Lower leg skin (tissue), 4 donors: ENCODE results near the gene STEAP2. TPM values are rescaled to one million over a fixed set of nuclear protein-coding genes. Genes with fewer than 3 reads are reported as not detected.

Experiments used
- DNase-seq, 2 donors: peaks; one replicate each; pipeline ENCODE4 v3.0.0-alpha.2; 2019; ENCODE audit warnings: low spot score in 2 of 2
- H3K4me3 ChIP-seq: fragments of 200-600 bp; sonication (generic); 2 replicates; pipeline ENCODE4 v1.5.1; 2017; ENCODE audit warnings: mild to moderate bottlenecking, low read depth; ENCODE audit not compliant: poor library complexity, severe bottlenecking
- POLR2A ChIP-seq, 2 donors: fragments of 450-650 bp; IDR thresholded peaks; one replicate each; pipeline ENCODE4 v1.6.1; 2016 to 2017; ENCODE audit warnings: antibody characterized with exemption in 2 of 2, mild to moderate bottlenecking in 1 of 2, moderate library complexity in 1 of 2
- WGBS, 2 donors: methylation state at CpG; one replicate each; pipeline ENCODE4 v1.1.5; 2018; 5-methylcytosine and 5-hydroxymethylcytosine counted together
- intact Hi-C: fragments of 100-400 bp; cut with DNase I; formaldehyde crosslinking; loops from one replicate; pipeline ENCODE4 v1.15.0; 2023; ENCODE audit warnings: low total_unique reads
- total RNA-seq, 4 donors: library from RNA; depleted of rRNA; stranded (reverse); fragments of >200 nt; gene quantifications; one replicate each; pipeline ENCODE4 v1.1.0, GENCODE V29; 2016
- TF ChIP-seq, protein P1 (sequence below), 3 donors: fragments of 450-650 bp; IDR thresholded peaks; one replicate each; pipeline ENCODE4 v1.5.1; 2016; ENCODE audit warnings: antibody characterized with exemption in 3 of 3, mild to moderate bottlenecking in 3 of 3, moderate library complexity in 2 of 3

Gene STEAP2
- total RNA-seq, 4 donors from 2014 or later, result 2.7 to 7.9 (median 5.3) TPM

DNA sequence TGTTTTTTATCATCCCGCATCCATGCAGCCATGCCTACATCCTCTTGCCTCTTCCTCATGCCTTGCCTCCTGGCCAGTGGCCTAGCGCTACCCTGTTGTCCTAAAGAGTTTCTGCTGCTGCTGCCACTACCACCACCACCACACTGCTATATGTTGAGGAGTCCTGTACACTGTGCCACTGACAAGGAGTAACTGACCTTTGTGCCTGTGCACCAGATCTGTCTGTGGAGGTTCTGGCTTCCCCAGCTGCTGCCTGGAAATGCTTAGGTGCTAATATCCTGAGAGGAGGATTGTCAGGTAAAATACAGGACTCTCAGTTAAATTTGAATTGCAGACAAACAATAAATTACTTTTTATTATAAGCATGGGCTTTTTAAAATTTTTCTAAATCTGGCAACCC, 26.5 kb downstream of the STEAP2 start:
- TF ChIP-seq POLR2A (IDR thresholded peaks at IDR 0.05), result no peak
- TF ChIP-seq, protein P1, sequence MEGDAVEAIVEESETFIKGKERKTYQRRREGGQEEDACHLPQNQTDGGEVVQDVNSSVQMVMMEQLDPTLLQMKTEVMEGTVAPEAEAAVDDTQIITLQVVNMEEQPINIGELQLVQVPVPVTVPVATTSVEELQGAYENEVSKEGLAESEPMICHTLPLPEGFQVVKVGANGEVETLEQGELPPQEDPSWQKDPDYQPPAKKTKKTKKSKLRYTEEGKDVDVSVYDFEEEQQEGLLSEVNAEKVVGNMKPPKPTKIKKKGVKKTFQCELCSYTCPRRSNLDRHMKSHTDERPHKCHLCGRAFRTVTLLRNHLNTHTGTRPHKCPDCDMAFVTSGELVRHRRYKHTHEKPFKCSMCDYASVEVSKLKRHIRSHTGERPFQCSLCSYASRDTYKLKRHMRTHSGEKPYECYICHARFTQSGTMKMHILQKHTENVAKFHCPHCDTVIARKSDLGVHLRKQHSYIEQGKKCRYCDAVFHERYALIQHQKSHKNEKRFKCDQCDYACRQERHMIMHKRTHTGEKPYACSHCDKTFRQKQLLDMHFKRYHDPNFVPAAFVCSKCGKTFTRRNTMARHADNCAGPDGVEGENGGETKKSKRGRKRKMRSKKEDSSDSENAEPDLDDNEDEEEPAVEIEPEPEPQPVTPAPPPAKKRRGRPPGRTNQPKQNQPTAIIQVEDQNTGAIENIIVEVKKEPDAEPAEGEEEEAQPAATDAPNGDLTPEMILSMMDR (IDR thresholded peaks at IDR 0.05), result no peak
- 97% methylated on average over 2 of the region's 2 CpGs for WGBS, 2 donors
- intact Hi-C loops, result no loop called here
- no peak overlapping the region for H3K4me3 ChIP-seq
- no peak for DNase-seq

DNA sequence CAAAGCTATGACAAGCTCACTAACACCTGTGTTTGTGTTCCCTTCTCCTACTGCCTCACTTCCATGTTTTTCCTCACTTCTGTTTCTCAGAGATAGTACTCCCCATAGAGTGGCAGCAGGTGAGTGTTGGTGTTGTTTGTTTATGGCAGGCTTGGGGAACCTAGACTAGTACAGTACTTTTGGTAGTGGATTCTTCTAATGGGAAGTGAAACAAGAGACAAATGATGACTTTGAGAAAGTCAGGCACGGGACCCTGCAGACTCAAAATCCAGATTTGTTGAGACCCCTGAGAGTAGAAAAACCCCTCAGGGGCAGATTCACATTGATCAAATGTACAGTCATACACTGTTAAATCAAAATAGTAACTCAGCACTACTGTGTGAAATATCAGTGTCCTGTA, 27.0 kb downstream of the STEAP2 start:
- DNase-seq, result no peak
- WGBS, 2 donors, result 74 to 93% methylated on average over 1 of the region's 1 CpG
- H3K4me3 ChIP-seq, result no peak overlapping the region
- intact Hi-C loops, result no loop called here
- TF ChIP-seq, protein P1 (IDR thresholded peaks at IDR 0.05), result no peak
- TF ChIP-seq POLR2A (IDR thresholded peaks at IDR 0.05), result no peak

DNA sequence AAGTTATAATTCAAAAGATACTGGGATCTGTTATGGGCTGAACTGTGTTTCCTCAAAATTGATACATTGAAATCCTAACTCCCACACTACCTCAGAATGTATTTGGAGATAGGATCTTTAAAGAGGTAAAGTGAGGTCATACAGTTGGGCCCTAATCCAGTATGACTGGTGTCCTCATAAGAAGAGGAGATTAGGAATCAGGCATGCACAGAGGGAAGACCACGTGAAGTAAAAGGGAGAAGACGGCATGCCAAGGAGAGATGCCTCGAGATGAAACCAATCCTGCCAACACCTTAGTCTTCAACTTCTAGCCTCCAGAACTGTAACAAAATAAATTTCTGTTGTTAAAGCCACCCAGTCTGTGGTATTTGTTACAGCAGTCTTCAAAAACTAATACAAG, 27.5 kb downstream of the STEAP2 start:
- DNase-seq, result no peak
- TF ChIP-seq, protein P1 (IDR thresholded peaks at IDR 0.05), result no peak
- no peak for TF ChIP-seq POLR2A (IDR thresholded peaks at IDR 0.05)
- WGBS, 2 donors, result 64 to 73% methylated on average over 3 of the region's 3 CpGs
- intact Hi-C loops, result no loop called here
- H3K4me3 ChIP-seq, result no peak overlapping the region

DNA sequence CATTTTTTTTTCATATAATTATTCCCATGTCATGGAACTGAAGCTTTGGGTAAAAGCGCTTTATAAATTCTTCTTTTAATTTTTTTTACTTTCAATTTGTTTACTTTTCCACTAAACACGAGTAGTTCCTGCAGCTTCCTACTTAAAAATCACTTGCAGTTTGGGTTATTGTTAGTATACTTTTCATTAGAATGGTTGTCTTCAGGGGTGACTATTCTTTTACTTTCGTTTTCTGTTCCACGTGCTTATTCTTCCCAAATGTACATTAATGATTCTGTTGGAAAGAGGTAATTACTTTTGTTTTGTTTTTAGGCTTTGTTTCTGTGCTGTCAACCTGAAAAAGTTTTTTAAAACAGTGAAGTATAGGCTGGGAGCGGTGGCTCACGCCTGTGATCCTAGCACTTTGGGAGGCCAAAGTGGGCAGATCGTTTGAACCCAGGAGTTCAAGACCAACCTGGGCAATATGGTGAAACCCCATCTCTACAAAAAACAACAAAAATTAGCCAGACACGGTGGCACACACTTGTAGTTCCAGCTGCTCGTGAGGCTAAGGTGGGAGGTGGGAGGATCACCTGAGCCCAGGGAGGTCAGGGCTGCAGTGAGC, 28.2 kb downstream of the STEAP2 start:
- no peak overlapping the region for H3K4me3 ChIP-seq
- intact Hi-C loops, result no loop called here
- 80 to 85% methylated on average over 9 of the region's 9 CpGs for WGBS, 2 donors
- no peak for DNase-seq
- TF ChIP-seq, protein P1 (IDR thresholded peaks at IDR 0.05), result no peak
- no peak for TF ChIP-seq POLR2A (IDR thresholded peaks at IDR 0.05)

DNA sequence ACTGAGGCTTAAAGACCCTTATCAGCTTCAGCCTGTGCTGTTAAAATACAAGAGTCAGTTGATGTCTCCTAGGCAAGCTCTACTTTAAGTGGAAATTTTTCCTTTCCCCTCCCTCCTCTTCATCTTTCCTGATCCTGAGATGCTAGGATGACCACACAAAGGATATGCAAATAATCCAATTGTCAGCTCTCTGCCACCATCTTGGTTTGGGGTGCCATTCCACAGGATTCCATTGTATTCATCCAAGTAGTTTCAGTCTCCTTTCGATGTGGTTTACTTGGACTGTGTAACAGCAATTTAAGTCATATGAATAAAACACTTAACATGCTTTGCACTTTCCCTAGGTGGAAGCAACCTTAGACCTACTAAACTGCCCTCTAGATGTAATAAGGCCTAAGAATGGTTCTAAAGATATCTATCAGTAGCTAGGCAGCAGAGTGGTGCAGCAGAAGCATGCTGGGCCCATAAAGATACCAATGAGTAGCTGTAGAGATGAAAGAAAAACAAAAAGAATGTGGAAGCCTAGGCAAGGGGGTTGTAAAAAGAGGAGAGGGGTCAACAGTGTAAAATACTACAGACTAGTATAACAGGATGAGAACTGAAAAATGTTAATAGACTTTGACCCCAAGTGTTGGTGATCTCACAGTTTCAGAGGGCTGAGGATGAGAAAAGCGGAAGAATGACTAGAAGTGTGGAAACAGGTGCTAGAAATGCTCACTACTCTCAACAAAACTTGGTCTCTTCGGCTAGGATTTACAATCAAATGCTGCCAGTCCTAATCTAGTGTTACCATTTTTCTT, 31.0 kb downstream of the STEAP2 start:
- no peak for DNase-seq
- no peak overlapping the region for H3K4me3 ChIP-seq
- 91 to 93% methylated on average over 3 of the region's 3 CpGs for WGBS, 2 donors
- intact Hi-C loops, result no loop called here
- TF ChIP-seq, protein P1 (IDR thresholded peaks at IDR 0.05), result no peak
